SK-N-SH treated with all-trans-retinoic acid at 6 μM for 48 hours (cell line): ENCODE data around the gene LILRB3.

ENCODE experiments used
- ATAC-seq: fragments of 200-7000 bp; cut with Tn5 transposase; 3 replicates; pipeline ENCODE4 v1.9.1; 2020; ENCODE audit warnings: mild to moderate bottlenecking, moderate library complexity
- ARNTL ChIP-seq: fragments of 450-650 bp; formaldehyde crosslinking; IDR thresholded peaks from 2 replicates; pipeline ENCODE4 v1.5.0; 2020; ENCODE audit warnings: low read depth, mild to moderate bottlenecking, moderate library complexity, borderline replicate concordance
- CREB5 ChIP-seq: fragments of 250-450 bp; sonication (Bioruptor Pico); IDR thresholded peaks from 2 replicates; pipeline ENCODE4 v1.5.1; 2020; ENCODE audit warnings: low read depth, mild to moderate bottlenecking, moderate library complexity
- CSDC2 ChIP-seq: fragments of 250-450 bp; sonication (Bioruptor Pico); IDR thresholded peaks from 2 replicates; pipeline ENCODE4 v1.5.0; 2020; ENCODE audit warnings: mild to moderate bottlenecking, moderate library complexity
- CSRNP3 ChIP-seq: fragments of 250-450 bp; sonication (Bioruptor Pico); IDR thresholded peaks from 2 replicates; pipeline ENCODE4 v1.5.1; 2021; ENCODE audit warnings: mild to moderate bottlenecking, moderate library complexity
- ESRRG ChIP-seq: fragments of 250-450 bp; sonication (Bioruptor Pico); IDR thresholded peaks from 2 replicates; pipeline ENCODE4 v1.6.1; 2021; ENCODE audit warnings: mild to moderate bottlenecking
- GLIS3 ChIP-seq: fragments of 250-450 bp; sonication (Bioruptor Pico); IDR thresholded peaks from 2 replicates; pipeline ENCODE4 v1.5.0; 2020; ENCODE audit warnings: mild to moderate bottlenecking, moderate library complexity
- ISL1 ChIP-seq: fragments of 250-450 bp; sonication (Bioruptor Pico); IDR thresholded peaks from 2 replicates; pipeline ENCODE4 v2.1.2; 2022; ENCODE audit warnings: mild to moderate bottlenecking, moderate library complexity
- OSR1 ChIP-seq: fragments of 250-450 bp; sonication (Bioruptor Pico); IDR thresholded peaks from 2 replicates; pipeline ENCODE4 v1.8.0; 2022; ENCODE audit warnings: moderate library complexity, mild to moderate bottlenecking, inconsistent platforms
- PATZ1 ChIP-seq: fragments of 250-450 bp; sonication (Bioruptor Pico); IDR thresholded peaks from 2 replicates; pipeline ENCODE4 v1.8.0; 2020; ENCODE audit warnings: mild to moderate bottlenecking, moderate library complexity, borderline replicate concordance
- POU6F1 ChIP-seq: fragments of 250-450 bp; sonication (Bioruptor Pico); IDR thresholded peaks from 2 replicates; pipeline ENCODE4 v1.8.0; 2021; ENCODE audit warnings: low read depth, mild to moderate bottlenecking, moderate library complexity, borderline replicate concordance
- PPARA ChIP-seq: fragments of 250-450 bp; sonication (Bioruptor Pico); IDR thresholded peaks from 2 replicates; pipeline ENCODE4 v1.5.0; 2020; ENCODE audit warnings: mild to moderate bottlenecking, borderline replicate concordance
- RARB ChIP-seq: fragments of 250-450 bp; sonication (Bioruptor Pico); IDR thresholded peaks from 2 replicates; pipeline ENCODE4 v1.8.0; 2021; ENCODE audit warnings: mild to moderate bottlenecking, moderate library complexity
- SNAI2 ChIP-seq: fragments of 250-450 bp; sonication (Bioruptor Pico); IDR thresholded peaks from 2 replicates; pipeline ENCODE4 v1.5.0; 2020; ENCODE audit warnings: mild to moderate bottlenecking, moderate library complexity
- TCF4 ChIP-seq: fragments of 250-450 bp; sonication (Bioruptor Pico); IDR thresholded peaks from 2 replicates; pipeline ENCODE4 v1.8.0; 2021; ENCODE audit warnings: mild to moderate bottlenecking, moderate library complexity, borderline replicate concordance
- TOX ChIP-seq: fragments of 250-450 bp; sonication (Bioruptor Pico); IDR thresholded peaks from 2 replicates; pipeline ENCODE4 v1.8.0; 2021; ENCODE audit warnings: mild to moderate bottlenecking, moderate library complexity, borderline replicate concordance
- TSHZ2 ChIP-seq: fragments of 250-450 bp; sonication (Bioruptor Pico); IDR thresholded peaks from 2 replicates; pipeline ENCODE4 v1.5.0; 2020; ENCODE audit warnings: mild to moderate bottlenecking, moderate library complexity
- ZFP3 ChIP-seq: fragments of 250-450 bp; sonication (Bioruptor Pico); IDR thresholded peaks from 2 replicates; pipeline ENCODE4 v1.5.0; 2020; ENCODE audit warnings: mild to moderate bottlenecking, moderate library complexity
- ZFP30 ChIP-seq: fragments of 450-650 bp; formaldehyde crosslinking; IDR thresholded peaks from 2 replicates; pipeline ENCODE4 v1.5.0; 2022; ENCODE audit warnings: mild to moderate bottlenecking, moderate library complexity
- ZNF565 ChIP-seq: fragments of 450-650 bp; formaldehyde crosslinking; conservative IDR thresholded peaks from 2 replicates; pipeline ENCODE4 v1.5.0; 2020; ENCODE audit warnings: low read depth, mild to moderate bottlenecking, moderate library complexity
- ZNF70 ChIP-seq: fragments of 450-650 bp; formaldehyde crosslinking; IDR thresholded peaks from 2 replicates; pipeline ENCODE4 v1.5.0; 2020; ENCODE audit warnings: mild to moderate bottlenecking, moderate library complexity
- ZNF8 ChIP-seq: fragments of 450-650 bp; formaldehyde crosslinking; IDR thresholded peaks from 2 replicates; pipeline ENCODE4 v1.5.0; 2020; ENCODE audit warnings: mild to moderate bottlenecking, moderate library complexity

Gene LILRB3

GRCh38 chr19:54191811-54192453 lies 30.9 kb downstream of the LILRB3 start:
- no peak for ATAC-seq
- no peak for TF ChIP-seq TOX (CRISPR knock-in tag)
- no peak for TF ChIP-seq CSRNP3 (CRISPR knock-in tag)
- no peak for TF ChIP-seq ZNF70 (CRISPR knock-in tag)
- TF ChIP-seq ZNF565, result no peak
- no peak for TF ChIP-seq ZFP3 (CRISPR knock-in tag)
- TF ChIP-seq ESRRG (CRISPR knock-in tag), result no peak
- TF ChIP-seq RARB (CRISPR knock-in tag), result no peak
- TF ChIP-seq PPARA, result no peak
- TF ChIP-seq TCF4, result no peak
- no peak for TF ChIP-seq SNAI2 (CRISPR knock-in tag)
- no peak for TF ChIP-seq ISL1 (CRISPR knock-in tag)
- TF ChIP-seq OSR1 (CRISPR knock-in tag), result no peak
- TF ChIP-seq CSDC2, result no peak
- no peak for TF ChIP-seq PATZ1 (CRISPR knock-in tag)
- no peak for TF ChIP-seq GLIS3 (CRISPR knock-in tag)
- no peak for TF ChIP-seq ARNTL (CRISPR knock-in tag)
- TF ChIP-seq POU6F1 (CRISPR knock-in tag), result no peak
- no peak for TF ChIP-seq CREB5 (CRISPR knock-in tag)
- no peak for TF ChIP-seq TSHZ2 (CRISPR knock-in tag)
- no peak for TF ChIP-seq ZFP30
- TF ChIP-seq, all 23 proteins: peak for 0

GRCh38 chr19:54191011-54191810 lies 31.6 kb downstream of the LILRB3 start, which contains the start of gene TSEN34:
TSEN34 (plus strand) TSS chr19:54191308; CDS start chr19:54191365, 57 bp downstream.
- peak; percentile 48 for ATAC-seq
- TF ChIP-seq PATZ1 (CRISPR knock-in tag) (no peak), CSRNP3 (CRISPR knock-in tag) (no peak), CSDC2 (no peak), ZFP3 (CRISPR knock-in tag) (no peak), ZNF8 (CRISPR knock-in tag) (no peak), ISL1 (CRISPR knock-in tag) (no peak), POU6F1 (CRISPR knock-in tag) (no peak), GLIS3 (CRISPR knock-in tag) (no peak), ESRRG (CRISPR knock-in tag) (no peak), TOX (CRISPR knock-in tag) (no peak), RARB (CRISPR knock-in tag) (no peak), ZNF565 (no peak), CREB5 (CRISPR knock-in tag) (no peak)
